Endometrial microvascular endothelial cells (primary cell): ENCODE data around the gene EIF3I. TPM values are rescaled to one million over a fixed set of nuclear protein-coding genes. Genes with fewer than 3 reads are reported as not detected.

Source experiments
- in situ Hi-C: cut with HindIII; loops from 2 replicates; pipeline ENCODE4 v1.10.0; 2017; ENCODE audit warnings: low sequenced_read_pairs, low pct_unique_long_range_greater_than_20kb; ENCODE audit errors: inconsistent ontology term
- total RNA-seq: library from RNA; depleted of rRNA; stranded (reverse); fragments of >200 nt; gene quantifications from one replicate; pipeline ENCODE4 v1.2.3, GENCODE V29; 2015; ENCODE audit errors: inconsistent ontology term

The EIF3I gene
- total RNA-seq, result 474 TPM

- in situ Hi-C loops, result no loop called here
Measured at GRCh38 chr1:32221980-32222755, at the start of gene EIF3I, which contains the start of gene TMEM234. Gene EIF3I, plus strand, starts transcription at chr1:32222407. Its CDS starts 35 bp downstream, at chr1:32222442. Gene TMEM234, minus strand, starts transcription at chr1:32222353. Its CDS starts 31 bp downstream, at chr1:32222322.

- in situ Hi-C loops, result no loop called here
Measured at GRCh38 chr1:32172621-32173245, 49.5 kb upstream of the EIF3I start.

- in situ Hi-C loops, result no loop called here
Measured at GRCh38 chr1:32178380-32179192, 43.6 kb upstream of the EIF3I start.

- in situ Hi-C loops, result no loop called here
Measured at GRCh38 chr1:32179193-32179442, 43.1 kb upstream of the EIF3I start.

- in situ Hi-C loops, result no loop called here
Measured at GRCh38 chr1:32179443-32180185, 42.6 kb upstream of the EIF3I start, which contains the start of gene TXLNA. Gene TXLNA, plus strand, starts transcription at chr1:32179675. Its CDS starts 671 bp downstream, at chr1:32180346.

- in situ Hi-C loops, result no loop called here
Measured at GRCh38 chr1:32180186-32181060, 41.8 kb upstream of the EIF3I start.

- in situ Hi-C loops, result no loop called here
Measured at GRCh38 chr1:32181065-32181464, 41.1 kb upstream of the EIF3I start.

GRCh38 chr1:32181563-32181962, 40.6 kb upstream of the EIF3I start:
- in situ Hi-C loops, result no loop called here

GRCh38 chr1:32182060-32182459, 40.1 kb upstream of the EIF3I start:
- in situ Hi-C loops, result no loop called here

GRCh38 chr1:32184650-32185049, 37.6 kb upstream of the EIF3I start:
- in situ Hi-C loops, result no loop called here

- in situ Hi-C loops, result no loop called here
Measured at GRCh38 chr1:32186077-32186476, 36.1 kb upstream of the EIF3I start.

GRCh38 chr1:32186491-32186890, 35.7 kb upstream of the EIF3I start:
- in situ Hi-C loops, result no loop called here

GRCh38 chr1:32187850-32188249, 34.4 kb upstream of the EIF3I start:
- in situ Hi-C loops, result no loop called here

- in situ Hi-C loops, result no loop called here
Measured at GRCh38 chr1:32192220-32192948, 29.8 kb upstream of the EIF3I start.

GRCh38 chr1:32194984-32195383, 27.2 kb upstream of the EIF3I start:
- in situ Hi-C loops, result no loop called here

- in situ Hi-C loops, result no loop called here
Measured at GRCh38 chr1:32195531-32195930, 26.7 kb upstream of the EIF3I start.

GRCh38 chr1:32195972-32196823, 26.0 kb upstream of the EIF3I start:
- in situ Hi-C loops, result no loop called here
